Astrocyte (in vitro differentiated cells and primary cell): ENCODE measurements around the gene SERTAD4.

Experiments
- CTCF ChIP-seq: IDR thresholded peaks from 2 replicates; pipeline ENCODE4 v1.5.1; 2011; ENCODE audit warnings: low read depth, mild to moderate bottlenecking, inconsistent platforms, low read length, moderate library complexity; ENCODE audit not compliant: insufficient read depth
- EZH2 ChIP-seq: IDR thresholded peaks from 2 replicates; pipeline ENCODE4 v1.6.1; 2012; ENCODE audit warnings: mild to moderate bottlenecking, low read length, inconsistent platforms; ENCODE audit not compliant: insufficient read depth

- no peak for TF ChIP-seq CTCF
- no peak for TF ChIP-seq EZH2
These were observed 4.4 kb upstream of the SERTAD4 start for GRCh38 chr1:210228158-210228557.
